AG04449 (cell line): ENCODE data around the gene NME1.

ENCODE experiments used
- CTCF ChIA-PET: fragments of 350-600 bp; formaldehyde crosslinking; extraction: SDS; loops from one replicate; lab custom pipeline; 2021; ENCODE audit warnings: antibody characterized with exemption; lab: Yijun Ruan, JAX
- POLR2A ChIA-PET: fragments of 400-600, 350-600 bp; formaldehyde crosslinking; extraction: SDS; loops from one replicate; lab custom pipeline; 2020; ENCODE audit warnings: antibody characterized with exemption, inconsistent platforms; lab: Yijun Ruan, JAX
- DNase-seq: peaks from one replicate; pipeline ENCODE4 v3.0.0-alpha.2; 2010; ENCODE audit warnings: low read depth, low spot score
- H3K4me3 ChIP-seq: 2 replicates; pipeline ENCODE4 v1.5.1; 2011; ENCODE audit warnings: low read depth, mild to moderate bottlenecking, control low read depth, low read length
- CTCF ChIP-seq: IDR thresholded peaks from one replicate; pipeline ENCODE4 v1.5.1; 2011; ENCODE audit warnings: mild to moderate bottlenecking, moderate library complexity, low read length, control low read depth, inconsistent platforms; ENCODE audit not compliant: insufficient read depth; ENCODE audit errors: missing control alignments

Gene NME1

GRCh38 chr17:51184124-51184523 is 30.8 kb downstream of the NME1 start:
- ChIA-PET CTCF (interaction anchor here (0.9 to 1.3 kb wide), 2 partner anchors 12 to 16 kb away, joined by 3 read pairs; no protein-coding TSS in a partner anchor), POLR2A (no interaction called here)
- H3K4me3 ChIP-seq: no peak overlapping the region
- no peak for TF ChIP-seq CTCF
- no peak for DNase-seq

- no peak for DNase-seq
- TF ChIP-seq CTCF: no peak
- ChIA-PET CTCF (no interaction called here), POLR2A (no interaction called here)
- H3K4me3 ChIP-seq: no peak overlapping the region
Observed at GRCh38 chr17:51185763-51186332, 32.5 kb downstream of the NME1 start.

- H3K4me3 ChIP-seq: no peak overlapping the region
- DNase-seq: no peak
- TF ChIP-seq CTCF: no peak
- POLR2A ChIA-PET: no interaction called here
- CTCF ChIA-PET: no interaction called here
Observed at GRCh38 chr17:51188271-51188833, 35.0 kb downstream of the NME1 start.

- no peak overlapping the region for H3K4me3 ChIP-seq
- DNase-seq: no peak
- ChIA-PET POLR2A (no interaction called here), CTCF (no interaction called here)
- no peak for TF ChIP-seq CTCF
Observed at GRCh38 chr17:51189162-51189561, 35.8 kb downstream of the NME1 start.

GRCh38 chr17:51189628-51190027 is 36.3 kb downstream of the NME1 start:
- DNase-seq: no peak
- ChIA-PET CTCF (no interaction called here), POLR2A (no interaction called here)
- no peak overlapping the region for H3K4me3 ChIP-seq
- no peak for TF ChIP-seq CTCF

- POLR2A ChIA-PET: no interaction called here
- CTCF ChIA-PET: interaction anchor here (1.4 kb wide), 1 partner anchor 16 kb away, joined by 3 read pairs; no protein-coding TSS in a partner anchor
- no peak for DNase-seq
- no peak overlapping the region for H3K4me3 ChIP-seq
- no peak for TF ChIP-seq CTCF
Observed at GRCh38 chr17:51191895-51192294, 38.5 kb downstream of the NME1 start.
